ENCODE measurements around the gene FCGR3A.

Gene FCGR3A

GRCh38 chr1:161497961-161498360, 51.7 kb downstream of the FCGR3A start:
- no peak for DNase-seq (ENCODE audit: extremely low read depth, low read depth)
- H3K4me3 ChIP-seq (replicated peaks; ENCODE audit: low read depth, low read length) = no peak overlapping the region
- TF ChIP-seq CTCF (IDR thresholded peaks at IDR 0.05; ENCODE audit: low read depth, low read length, missing control alignments) = no peak

- no peak for DNase-seq (ENCODE audit: extremely low read depth, low read depth)
- H3K4me3 ChIP-seq (replicated peaks; ENCODE audit: low read depth, low read length) = no peak overlapping the region
- TF ChIP-seq CTCF (IDR thresholded peaks at IDR 0.05; ENCODE audit: low read depth, low read length, missing control alignments) = no peak
Observed at GRCh38 chr1:161495490-161495889, 54.1 kb downstream of the FCGR3A start.

GRCh38 chr1:161494091-161494735, 55.4 kb downstream of the FCGR3A start:
- no peak for DNase-seq (ENCODE audit: extremely low read depth, low read depth)
- H3K4me3 ChIP-seq (replicated peaks; ENCODE audit: low read depth, low read length) = no peak overlapping the region
- TF ChIP-seq CTCF (IDR thresholded peaks at IDR 0.05; ENCODE audit: low read depth, low read length, missing control alignments) = no peak

- TF ChIP-seq CTCF (IDR thresholded peaks at IDR 0.05; ENCODE audit: low read depth, low read length, missing control alignments) = no peak
- no peak overlapping the region for H3K4me3 ChIP-seq (replicated peaks; ENCODE audit: low read depth, low read length)
- no peak for DNase-seq (ENCODE audit: extremely low read depth, low read depth)
Observed at GRCh38 chr1:161492827-161493226, 56.8 kb downstream of the FCGR3A start.
